COLO668 (cell line): Measurements from ENCODE around the gene GLIPR1L1.
A peak's percentile ranks its signal among the peaks of the same experiment; 100 is the strongest.

Source experiments
- DNase-seq: peaks from one replicate; lab custom pipeline; 2025; ENCODE audit not compliant: unreplicated experiment; lab: John Stamatoyannopoulos, UW

GLIPR1L1 gene

GRCh38 chr12:75349946-75350345 lies 15.5 kb downstream of the GLIPR1L1 start:
- no peak for DNase-seq

DNA sequence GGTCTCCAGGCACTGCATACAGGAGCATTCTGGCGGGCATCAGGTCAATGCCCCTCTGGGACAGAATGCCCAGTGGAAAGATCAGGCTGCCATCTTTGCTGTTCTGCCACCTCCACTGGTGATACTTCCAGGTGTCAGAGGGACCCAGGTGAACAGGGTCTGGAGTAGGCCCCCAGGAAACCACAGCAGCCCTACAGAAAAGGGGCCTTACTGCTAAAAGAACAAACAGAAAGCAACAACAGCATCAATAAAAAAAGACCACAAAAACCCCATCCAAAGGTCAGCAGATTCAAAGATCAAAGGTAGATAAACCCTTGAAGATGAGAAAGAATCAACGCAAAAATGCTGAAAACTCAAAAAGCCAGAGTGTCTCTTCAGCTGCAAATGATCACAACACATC lies 15.9 kb downstream of the GLIPR1L1 start:
- no peak for DNase-seq

- DNase-seq = no peak
Observed at GRCh38 chr12:75354011-75354410, 19.5 kb downstream of the GLIPR1L1 start.

DNA sequence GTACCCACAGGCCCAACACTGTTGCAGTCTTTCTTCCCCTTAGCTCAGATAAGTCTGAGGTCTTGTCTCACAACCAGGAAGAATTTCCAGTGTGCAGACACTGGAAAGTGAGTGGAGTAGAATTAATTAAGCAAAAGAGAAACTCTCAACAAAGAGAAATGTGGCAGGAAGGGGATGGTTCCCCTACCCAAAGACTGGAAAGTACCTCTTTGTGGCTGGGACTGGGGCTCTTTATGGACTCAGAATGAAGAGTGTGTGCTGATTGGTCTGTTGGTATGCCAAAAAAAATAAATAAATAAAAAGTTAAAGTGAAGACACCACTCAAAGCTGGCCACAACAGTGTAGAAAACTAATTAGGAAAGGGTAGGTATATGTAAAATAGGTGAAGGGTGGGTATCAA lies 26.4 kb downstream of the GLIPR1L1 start:
- DNase-seq = no peak

DNA sequence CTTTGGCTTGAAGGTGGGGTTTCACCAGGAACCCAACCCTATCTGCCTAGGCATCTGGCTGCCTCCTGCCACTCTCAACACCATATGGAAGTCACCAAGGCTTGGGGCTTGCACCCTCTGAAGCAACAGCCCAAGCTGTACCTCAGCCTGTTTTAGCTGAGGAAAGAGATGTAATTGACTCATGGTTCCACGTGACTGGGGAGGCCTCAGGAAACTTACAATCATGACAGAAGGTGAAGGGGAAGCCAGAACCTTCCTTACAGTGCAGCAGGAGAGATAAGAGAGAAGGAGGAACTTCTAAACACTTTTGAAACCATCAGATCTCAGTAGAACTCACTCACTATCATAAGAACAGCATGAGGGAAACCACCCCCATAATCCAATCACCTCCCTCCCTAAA lies 26.9 kb downstream of the GLIPR1L1 start:
- DNase-seq = no peak

GRCh38 chr12:75364919-75365318 lies 30.4 kb downstream of the GLIPR1L1 start:
- no peak for DNase-seq

- no peak for DNase-seq
Observed at GRCh38 chr12:75366629-75367028, 32.2 kb downstream of the GLIPR1L1 start.

DNA sequence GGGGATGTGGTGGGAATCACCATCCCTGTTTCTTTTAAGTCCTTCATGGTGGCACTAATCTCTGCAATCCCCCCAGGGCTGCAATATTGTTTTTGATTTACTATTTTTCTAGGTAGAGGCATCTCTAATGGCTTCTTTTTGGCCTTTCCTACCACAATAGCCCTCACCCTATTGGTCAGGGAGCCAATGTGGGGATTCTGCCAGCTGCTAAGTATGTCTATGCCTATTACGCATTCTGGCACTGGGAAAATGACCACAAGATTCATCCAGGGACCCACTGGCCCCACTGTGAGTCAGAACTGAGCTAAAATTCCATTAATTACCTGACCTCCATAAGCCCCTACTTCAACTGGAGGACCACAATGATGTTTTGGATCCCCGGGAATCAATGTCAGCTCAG lies 40.5 kb downstream of the GLIPR1L1 start:
- no peak for DNase-seq

DNA sequence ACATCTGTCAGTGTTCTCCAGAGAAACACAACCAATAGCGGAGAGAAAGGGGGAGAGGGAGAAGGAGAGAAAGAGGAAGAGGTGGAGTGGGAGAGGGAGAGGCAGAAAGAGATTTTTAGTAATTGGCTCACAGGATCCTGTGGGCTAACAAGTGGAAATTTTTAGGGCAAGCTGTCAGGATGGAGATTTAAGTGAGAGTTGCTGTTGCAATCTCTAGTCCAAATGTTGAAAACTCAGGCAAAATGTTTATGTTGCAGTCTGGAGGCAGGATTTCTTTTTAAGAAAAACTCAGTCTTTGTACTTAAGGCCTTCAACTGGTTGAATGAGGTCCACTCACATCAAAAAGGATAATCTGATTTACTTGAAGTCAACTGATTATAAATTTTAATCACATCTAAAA lies 43.9 kb downstream of the GLIPR1L1 start:
- DNase-seq = no peak

- no peak for DNase-seq
Observed at GRCh38 chr12:75389061-75389460, 54.6 kb downstream of the GLIPR1L1 start.

DNA sequence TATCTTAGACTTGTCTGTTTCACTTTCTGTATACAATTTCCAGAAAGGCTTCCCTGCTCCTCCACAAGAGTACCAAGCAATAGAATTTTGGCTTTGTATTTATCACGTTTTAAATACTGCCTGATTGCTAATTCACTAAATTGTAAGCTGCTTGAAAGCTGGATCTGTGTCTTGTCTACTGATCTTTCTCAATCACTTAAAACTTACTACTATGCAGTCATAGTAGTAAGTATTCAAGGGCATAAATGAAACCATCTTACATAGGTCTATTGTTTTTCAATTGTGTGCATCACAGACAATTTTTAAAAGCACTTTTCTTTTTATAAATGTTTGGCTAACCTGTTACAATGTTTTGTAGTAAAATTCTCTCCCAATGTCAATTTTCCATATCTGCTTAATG lies 55.2 kb downstream of the GLIPR1L1 start:
- no peak for DNase-seq

- DNase-seq = no peak
Observed at GRCh38 chr12:75390156-75390898, 55.9 kb downstream of the GLIPR1L1 start.

DNA sequence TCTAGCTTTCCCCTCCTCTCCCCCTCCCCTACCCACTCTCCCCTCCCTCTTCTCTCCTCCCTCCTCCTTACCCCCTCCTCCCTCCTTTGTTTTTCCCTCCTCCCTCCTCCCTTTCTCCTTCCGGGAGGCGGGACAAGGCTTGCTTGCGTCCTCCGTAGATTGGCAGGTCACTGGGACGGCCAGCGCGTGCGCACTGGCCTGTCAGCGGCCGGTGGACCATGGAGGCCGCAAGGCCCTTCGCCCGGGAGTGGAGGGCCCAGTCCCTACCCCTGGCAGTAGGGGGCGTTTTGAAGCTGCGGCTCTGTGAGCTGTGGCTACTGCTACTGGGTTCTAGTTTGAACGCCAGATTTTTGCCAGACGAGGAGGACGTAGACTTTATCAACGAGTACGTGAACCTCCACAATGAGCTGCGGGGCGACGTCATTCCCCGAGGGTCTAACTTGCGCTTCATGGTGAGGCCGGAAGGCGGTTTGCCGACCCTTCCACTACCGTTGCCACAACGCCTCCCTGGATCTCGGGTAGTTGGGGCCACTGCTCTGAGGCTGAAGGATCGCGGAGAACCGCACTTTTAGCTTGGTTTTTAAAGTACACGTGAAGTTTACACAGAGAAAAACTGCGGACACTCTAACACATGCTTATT lies 56.5 kb downstream of the GLIPR1L1 start, which contains the start of gene GLIPR1L2:
Gene GLIPR1L2, plus strand, starts transcription at position 191 of the 640 bp plus-strand sequence. Its CDS starts 28 bp downstream, at position 219.
- peak; percentile 91 for DNase-seq

- DNase-seq = no peak
Observed at GRCh38 chr12:75404231-75404630, 69.8 kb downstream of the GLIPR1L1 start.

- DNase-seq = no peak
Observed at GRCh38 chr12:75407683-75408082, 73.2 kb downstream of the GLIPR1L1 start.

- DNase-seq = no peak
Observed at GRCh38 chr12:75409830-75410229, 75.4 kb downstream of the GLIPR1L1 start.

- DNase-seq = no peak
Observed at GRCh38 chr12:75414671-75415070, 80.2 kb downstream of the GLIPR1L1 start.

GRCh38 chr12:75419841-75420240 lies 85.4 kb downstream of the GLIPR1L1 start:
- no peak for DNase-seq
